Activated CD4-positive, alpha-beta T cell treated with anti-CD3 and anti-CD28 coated beads, Interleukin-2, amount 10 ng/mL, durations not matched to agents 7 days and 5 days (primary cell): ENCODE measurements around the gene APPL1. TPM values are rescaled to one million over a fixed set of nuclear protein-coding genes. Genes with fewer than 3 reads are reported as not detected.

ENCODE experiments used
- CTCF ChIA-PET: fragments of 350-600 bp; sonication (Branson Sonifier 250); formaldehyde crosslinking; loops from one replicate; lab custom pipeline; 2021; ENCODE audit warnings: antibody characterized with exemption; lab: Charles Lee
- POLR2A ChIA-PET: fragments of 350-600 bp; sonication (Branson Sonifier 250); formaldehyde crosslinking; loops from one replicate; lab custom pipeline; 2021; ENCODE audit warnings: antibody characterized with exemption; lab: Charles Lee
- DNase-seq: peaks from one replicate; pipeline ENCODE4 v3.0.0-alpha.2; 2020
- H3K27ac Mint-ChIP-seq: one replicate; pipeline ENCODE4 v1.8.0; 2021; ENCODE audit warnings: mild to moderate bottlenecking, moderate library complexity, mixed read lengths
- H3K27me3 Mint-ChIP-seq: one replicate; pipeline ENCODE4 v1.8.0; 2021; ENCODE audit warnings: mixed read lengths
- H3K36me3 Mint-ChIP-seq: one replicate; pipeline ENCODE4 v1.8.0; 2021; ENCODE audit warnings: low read depth, mixed read lengths
- H3K4me1 Mint-ChIP-seq: one replicate; pipeline ENCODE4 v1.8.0; 2021; ENCODE audit warnings: mixed read lengths
- H3K4me3 Mint-ChIP-seq: one replicate; pipeline ENCODE4 v1.8.0; 2021; ENCODE audit warnings: mild to moderate bottlenecking, moderate library complexity, mixed read lengths
- H3K9me3 Mint-ChIP-seq: one replicate; pipeline ENCODE4 v1.8.0; 2021; ENCODE audit warnings: mixed read lengths
- total RNA-seq, 2 experiments: library from RNA; stranded (reverse); gene quantifications; one replicate each; pipeline ENCODE4 v1.2.3, GENCODE V29; 2021

Gene APPL1
- total RNA-seq, 2 experiments from 2014 or later, result 33.2 to 38.5 TPM

GRCh38 chr3:57230006-57230405 is 2.5 kb downstream of the APPL1 start:
- Mint-ChIP-seq H3K4me1 (peaks cover 32% of the 10 kb centered on the region), H3K4me3 (no peak overlapping the region), H3K27me3 (no peaks in the 10 kb centered on the region), H3K27ac (no peak overlapping the region), H3K9me3 (no peaks in the 10 kb centered on the region), H3K36me3 (no peaks in the 10 kb centered on the region)
- ChIA-PET POLR2A (no interaction called here), CTCF (no interaction called here)
- no peak for DNase-seq

- Mint-ChIP-seq H3K27me3 (no peaks in the 10 kb centered on the region), H3K4me3 (no peak overlapping the region), H3K36me3 (peaks cover 10% of the 10 kb centered on the region), H3K9me3 (peaks cover 1% of the 10 kb centered on the region), H3K4me1 (peaks cover 20% of the 10 kb centered on the region), H3K27ac (no peak overlapping the region)
- no peak for DNase-seq
- ChIA-PET CTCF (no interaction called here), POLR2A (no interaction called here)
Measured at GRCh38 chr3:57233799-57234198, 6.3 kb downstream of the APPL1 start.

GRCh38 chr3:57234613-57235575 is 7.4 kb downstream of the APPL1 start:
- H3K36me3 Mint-ChIP-seq, result peaks cover 18% of the 10 kb centered on the region
- no peaks in the 10 kb centered on the region for H3K27me3 Mint-ChIP-seq
- ChIA-PET CTCF (interaction anchor here (0.5 to 0.7 kb wide), 2 partner anchors 42 to 86 kb away, joined by 3 to 4 read pairs; no protein-coding TSS in a partner anchor), POLR2A (no interaction called here)
- no peak for DNase-seq
- H3K4me3 Mint-ChIP-seq, result no peak overlapping the region
- H3K4me1 Mint-ChIP-seq, result peaks cover 12% of the 10 kb centered on the region
- H3K9me3 Mint-ChIP-seq, result peaks cover 2% of the 10 kb centered on the region
- H3K27ac Mint-ChIP-seq, result no peak overlapping the region

GRCh38 chr3:57244946-57245345 is 17.4 kb downstream of the APPL1 start:
- Mint-ChIP-seq H3K4me1 (no peaks in the 10 kb centered on the region), H3K36me3 (peaks cover 35% of the 10 kb centered on the region), H3K27me3 (no peaks in the 10 kb centered on the region), H3K4me3 (no peak overlapping the region), H3K27ac (no peak overlapping the region), H3K9me3 (no peaks in the 10 kb centered on the region)
- no peak for DNase-seq
- CTCF ChIA-PET, result interaction anchor here (1.4 kb wide), 1 partner anchor 34 kb away, joined by 3 read pairs; no protein-coding TSS in a partner anchor
- POLR2A ChIA-PET, result no interaction called here

- CTCF ChIA-PET, result no interaction called here
- H3K36me3 Mint-ChIP-seq, result peaks cover 26% of the 10 kb centered on the region
- H3K4me1 Mint-ChIP-seq, result no peaks in the 10 kb centered on the region
- H3K27me3 Mint-ChIP-seq, result no peaks in the 10 kb centered on the region
- H3K9me3 Mint-ChIP-seq, result no peaks in the 10 kb centered on the region
- H3K4me3 Mint-ChIP-seq, result no peak overlapping the region
- H3K27ac Mint-ChIP-seq, result no peak overlapping the region
- POLR2A ChIA-PET, result no interaction called here
- no peak for DNase-seq
Measured at GRCh38 chr3:57252404-57252803, 24.9 kb downstream of the APPL1 start.

GRCh38 chr3:57256844-57257243 is 29.3 kb downstream of the APPL1 start:
- Mint-ChIP-seq H3K27ac (no peak overlapping the region), H3K36me3 (peaks cover 38% of the 10 kb centered on the region), H3K27me3 (no peaks in the 10 kb centered on the region), H3K4me3 (no peak overlapping the region), H3K9me3 (no peaks in the 10 kb centered on the region), H3K4me1 (no peaks in the 10 kb centered on the region)
- CTCF ChIA-PET, result no interaction called here
- DNase-seq, result no peak
- POLR2A ChIA-PET, result no interaction called here

- DNase-seq, result no peak
- H3K27ac Mint-ChIP-seq, result no peak overlapping the region
- ChIA-PET POLR2A (interaction anchor here (0.6 kb wide), 1 partner anchor 346 kb away, joined by 7 read pairs; no protein-coding TSS in a partner anchor), CTCF (no interaction called here)
- peaks cover 40% of the 10 kb centered on the region for H3K36me3 Mint-ChIP-seq
- no peak overlapping the region for H3K4me3 Mint-ChIP-seq
- no peaks in the 10 kb centered on the region for H3K9me3 Mint-ChIP-seq
- H3K27me3 Mint-ChIP-seq, result no peaks in the 10 kb centered on the region
- H3K4me1 Mint-ChIP-seq, result no peaks in the 10 kb centered on the region
Measured at GRCh38 chr3:57257678-57258077, 30.1 kb downstream of the APPL1 start.

GRCh38 chr3:57261119-57261518 is 33.6 kb downstream of the APPL1 start:
- POLR2A ChIA-PET, result no interaction called here
- Mint-ChIP-seq H3K27me3 (no peaks in the 10 kb centered on the region), H3K9me3 (peaks cover 8% of the 10 kb centered on the region), H3K36me3 (peaks cover 62% of the 10 kb centered on the region), H3K27ac (no peak overlapping the region), H3K4me3 (no peak overlapping the region), H3K4me1 (no peaks in the 10 kb centered on the region)
- CTCF ChIA-PET, result no interaction called here
- no peak for DNase-seq

- POLR2A ChIA-PET, result no interaction called here
- no peaks in the 10 kb centered on the region for H3K4me1 Mint-ChIP-seq
- peaks cover 8% of the 10 kb centered on the region for H3K9me3 Mint-ChIP-seq
- H3K27me3 Mint-ChIP-seq, result no peaks in the 10 kb centered on the region
- no peak overlapping the region for H3K27ac Mint-ChIP-seq
- no peak overlapping the region for H3K4me3 Mint-ChIP-seq
- CTCF ChIA-PET, result no interaction called here
- peaks cover 68% of the 10 kb centered on the region for H3K36me3 Mint-ChIP-seq
- no peak for DNase-seq
Measured at GRCh38 chr3:57261929-57262328, 34.4 kb downstream of the APPL1 start.

- POLR2A ChIA-PET, result no interaction called here
- no peaks in the 10 kb centered on the region for H3K27me3 Mint-ChIP-seq
- H3K4me1 Mint-ChIP-seq, result no peaks in the 10 kb centered on the region
- H3K36me3 Mint-ChIP-seq, result peaks cover 53% of the 10 kb centered on the region
- CTCF ChIA-PET, result no interaction called here
- no peak for DNase-seq
- no peak overlapping the region for H3K4me3 Mint-ChIP-seq
- peaks cover 6% of the 10 kb centered on the region for H3K9me3 Mint-ChIP-seq
- H3K27ac Mint-ChIP-seq, result no peak overlapping the region
Measured at GRCh38 chr3:57268416-57268815, 40.9 kb downstream of the APPL1 start.

GRCh38 chr3:57274845-57275244 is 47.3 kb downstream of the APPL1 start:
- CTCF ChIA-PET, result no interaction called here
- H3K27ac Mint-ChIP-seq, result no peak overlapping the region
- POLR2A ChIA-PET, result no interaction called here
- no peaks in the 10 kb centered on the region for H3K27me3 Mint-ChIP-seq
- H3K4me3 Mint-ChIP-seq, result no peak overlapping the region
- H3K4me1 Mint-ChIP-seq, result no peaks in the 10 kb centered on the region
- H3K36me3 Mint-ChIP-seq, result peaks cover 18% of the 10 kb centered on the region
- H3K9me3 Mint-ChIP-seq, result peaks cover 5% of the 10 kb centered on the region
- no peak for DNase-seq

GRCh38 chr3:57275393-57275792 is 47.9 kb downstream of the APPL1 start:
- DNase-seq, result no peak
- peaks cover 20% of the 10 kb centered on the region for H3K36me3 Mint-ChIP-seq
- H3K4me1 Mint-ChIP-seq, result no peaks in the 10 kb centered on the region
- H3K4me3 Mint-ChIP-seq, result no peak overlapping the region
- no peaks in the 10 kb centered on the region for H3K27me3 Mint-ChIP-seq
- ChIA-PET CTCF (no interaction called here), POLR2A (no interaction called here)
- H3K27ac Mint-ChIP-seq, result no peak overlapping the region
- H3K9me3 Mint-ChIP-seq, result peaks cover 7% of the 10 kb centered on the region

- Mint-ChIP-seq H3K36me3 (peaks cover 15% of the 10 kb centered on the region), H3K4me3 (no peak overlapping the region), H3K27ac (no peak overlapping the region), H3K9me3 (peaks cover 9% of the 10 kb centered on the region), H3K4me1 (no peaks in the 10 kb centered on the region), H3K27me3 (peaks cover 5% of the 10 kb centered on the region)
- DNase-seq, result no peak
- POLR2A ChIA-PET, result no interaction called here
- CTCF ChIA-PET, result interaction anchor here (0.7 to 1.5 kb wide), 2 partner anchors 33 to 289 kb away, joined by 3 read pairs; no protein-coding TSS in a partner anchor
Measured at GRCh38 chr3:57278237-57278636, 50.7 kb downstream of the APPL1 start.
